Nephron progenitor cell (in vitro differentiated cells): ENCODE data around the gene ATP2B1.

Experiments used
- DNase-seq: peaks from one replicate; pipeline ENCODE4 v3.0.0; 2021
- H3K27ac Mint-ChIP-seq: 2 replicates; pipeline ENCODE4 v1.8.0; 2021; ENCODE audit warnings: mild to moderate bottlenecking, moderate library complexity, mixed read lengths
- H3K27me3 Mint-ChIP-seq: 2 replicates; pipeline ENCODE4 v1.8.0; 2021; ENCODE audit warnings: mild to moderate bottlenecking, low read depth, mixed read lengths; ENCODE audit not compliant: poor library complexity
- H3K36me3 Mint-ChIP-seq: 2 replicates; pipeline ENCODE4 v1.8.0; 2021; ENCODE audit warnings: low read depth, mixed read lengths
- H3K4me1 Mint-ChIP-seq: 2 replicates; pipeline ENCODE4 v1.8.0; 2021; ENCODE audit warnings: mixed read lengths
- H3K4me3 Mint-ChIP-seq: 2 replicates; pipeline ENCODE4 v1.8.0; 2021; ENCODE audit warnings: mild to moderate bottlenecking, moderate library complexity, mixed read lengths
- H3K9me3 Mint-ChIP-seq: 2 replicates; pipeline ENCODE4 v1.8.0; 2021; ENCODE audit warnings: mild to moderate bottlenecking, moderate library complexity, mixed read lengths
- TF ChIP-seq, protein P1 (sequence below): fragments of 200-600 bp; sonication (generic); IDR thresholded peaks from 2 replicates; pipeline ENCODE4 v1.5.0; 2021; ENCODE audit warnings: antibody characterized with exemption

The ATP2B1 gene

DNA sequence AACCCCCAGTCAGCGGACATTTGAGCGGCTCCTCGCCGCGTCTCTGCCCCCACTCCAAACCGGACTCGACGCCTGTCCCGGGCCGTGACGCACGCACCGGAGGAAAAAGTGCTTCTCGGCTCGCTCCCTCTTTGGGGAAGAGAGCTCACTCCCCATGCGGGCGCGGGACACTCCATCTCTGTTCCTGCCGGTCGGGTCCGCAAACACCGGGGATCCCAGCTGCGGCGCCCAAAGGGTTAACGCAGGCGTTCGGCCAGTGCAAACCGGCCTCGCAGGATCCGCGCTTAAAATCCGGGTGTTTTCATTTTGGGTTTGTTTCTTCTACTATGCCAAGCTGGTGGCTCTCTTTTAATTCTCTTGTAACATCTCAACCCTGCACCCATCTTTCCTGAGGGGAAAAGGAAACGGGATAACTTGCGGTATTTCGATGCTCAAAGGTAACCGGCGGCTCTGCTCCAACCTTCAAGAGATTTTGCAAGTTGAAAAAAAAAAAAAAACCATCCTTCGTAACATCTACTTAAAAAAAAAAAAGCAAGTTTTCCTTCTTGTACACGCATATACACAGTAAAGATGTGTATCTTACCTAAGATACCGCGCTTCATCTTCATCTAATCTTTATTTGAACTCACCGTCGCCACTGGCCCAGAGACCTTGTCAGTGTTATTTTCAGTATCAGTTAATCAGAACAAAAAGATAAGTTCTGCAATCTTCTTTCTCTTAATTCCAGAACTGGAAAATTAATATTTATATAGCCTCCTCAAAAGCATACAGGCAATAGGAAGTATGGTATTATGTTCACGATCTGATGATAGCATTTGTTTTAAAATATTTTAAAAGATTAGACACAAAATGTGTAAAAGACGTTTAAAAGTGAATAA lies 1.6 kb upstream of the ATP2B1 start:
- peaks cover 35% of the 10 kb centered on the region for H3K4me1 Mint-ChIP-seq
- H3K9me3 Mint-ChIP-seq, result peaks cover 18% of the 10 kb centered on the region
- DNase-seq, result peak; percentile 73
- H3K36me3 Mint-ChIP-seq, result no peaks in the 10 kb centered on the region
- TF ChIP-seq, protein P1, sequence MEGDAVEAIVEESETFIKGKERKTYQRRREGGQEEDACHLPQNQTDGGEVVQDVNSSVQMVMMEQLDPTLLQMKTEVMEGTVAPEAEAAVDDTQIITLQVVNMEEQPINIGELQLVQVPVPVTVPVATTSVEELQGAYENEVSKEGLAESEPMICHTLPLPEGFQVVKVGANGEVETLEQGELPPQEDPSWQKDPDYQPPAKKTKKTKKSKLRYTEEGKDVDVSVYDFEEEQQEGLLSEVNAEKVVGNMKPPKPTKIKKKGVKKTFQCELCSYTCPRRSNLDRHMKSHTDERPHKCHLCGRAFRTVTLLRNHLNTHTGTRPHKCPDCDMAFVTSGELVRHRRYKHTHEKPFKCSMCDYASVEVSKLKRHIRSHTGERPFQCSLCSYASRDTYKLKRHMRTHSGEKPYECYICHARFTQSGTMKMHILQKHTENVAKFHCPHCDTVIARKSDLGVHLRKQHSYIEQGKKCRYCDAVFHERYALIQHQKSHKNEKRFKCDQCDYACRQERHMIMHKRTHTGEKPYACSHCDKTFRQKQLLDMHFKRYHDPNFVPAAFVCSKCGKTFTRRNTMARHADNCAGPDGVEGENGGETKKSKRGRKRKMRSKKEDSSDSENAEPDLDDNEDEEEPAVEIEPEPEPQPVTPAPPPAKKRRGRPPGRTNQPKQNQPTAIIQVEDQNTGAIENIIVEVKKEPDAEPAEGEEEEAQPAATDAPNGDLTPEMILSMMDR, result no peak
- peak overlapping the region; percentile 37 for H3K27ac Mint-ChIP-seq
- peak overlapping the region; percentile 95 for H3K4me3 Mint-ChIP-seq
- peaks cover 33% of the 10 kb centered on the region for H3K27me3 Mint-ChIP-seq

DNA sequence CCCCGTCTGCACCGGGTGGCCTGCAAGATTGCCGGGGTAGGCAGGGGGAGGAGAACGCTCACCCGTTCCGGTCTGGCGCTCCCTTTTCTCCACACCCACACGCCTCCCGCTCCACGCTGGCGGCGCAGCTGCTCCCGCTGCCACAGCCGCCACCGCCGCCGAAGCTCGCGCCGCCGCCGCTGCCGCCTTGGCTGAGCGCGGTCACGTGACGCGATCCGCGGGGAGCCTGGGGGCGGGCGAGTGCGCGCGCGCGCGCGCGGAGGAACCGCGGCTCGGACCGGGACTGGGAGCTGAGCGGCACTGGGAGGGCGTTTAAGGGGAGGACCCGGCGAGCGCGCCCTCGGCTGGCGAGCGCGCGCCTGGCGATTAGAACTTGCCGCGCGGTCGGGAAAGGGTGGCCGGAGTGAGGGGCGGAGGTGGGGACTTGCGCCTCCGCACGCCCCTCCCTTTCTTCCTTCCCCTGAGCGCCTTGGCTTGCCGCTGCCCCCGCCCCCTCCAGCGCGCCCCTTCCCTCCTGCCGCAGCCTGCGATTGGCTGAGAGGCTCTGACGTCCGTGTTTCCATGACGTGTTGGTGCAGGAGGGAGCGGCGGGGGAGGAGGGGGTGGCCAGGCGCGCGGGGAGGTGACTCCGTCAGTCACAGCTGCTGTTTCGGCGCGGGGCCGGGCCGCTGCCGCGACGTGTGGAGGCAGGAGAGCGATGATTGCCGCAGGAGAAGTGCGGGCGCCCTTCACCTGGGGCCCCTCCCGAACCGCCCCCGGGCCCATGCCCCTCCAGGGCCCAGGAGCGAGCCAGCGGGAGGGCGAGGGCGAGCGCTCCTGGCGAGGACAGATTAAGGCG lies 738 bp upstream of the ATP2B1 start:
- peak overlapping the region; percentile 64 for H3K27ac Mint-ChIP-seq
- no peaks in the 10 kb centered on the region for H3K36me3 Mint-ChIP-seq
- peak overlapping the region; percentile 95 for H3K4me3 Mint-ChIP-seq
- DNase-seq, result peak; percentile 99
- peaks cover 42% of the 10 kb centered on the region for H3K4me1 Mint-ChIP-seq
- peaks cover 9% of the 10 kb centered on the region for H3K9me3 Mint-ChIP-seq
- H3K27me3 Mint-ChIP-seq, result peaks cover 33% of the 10 kb centered on the region
- TF ChIP-seq, protein P1, result no peak

DNA sequence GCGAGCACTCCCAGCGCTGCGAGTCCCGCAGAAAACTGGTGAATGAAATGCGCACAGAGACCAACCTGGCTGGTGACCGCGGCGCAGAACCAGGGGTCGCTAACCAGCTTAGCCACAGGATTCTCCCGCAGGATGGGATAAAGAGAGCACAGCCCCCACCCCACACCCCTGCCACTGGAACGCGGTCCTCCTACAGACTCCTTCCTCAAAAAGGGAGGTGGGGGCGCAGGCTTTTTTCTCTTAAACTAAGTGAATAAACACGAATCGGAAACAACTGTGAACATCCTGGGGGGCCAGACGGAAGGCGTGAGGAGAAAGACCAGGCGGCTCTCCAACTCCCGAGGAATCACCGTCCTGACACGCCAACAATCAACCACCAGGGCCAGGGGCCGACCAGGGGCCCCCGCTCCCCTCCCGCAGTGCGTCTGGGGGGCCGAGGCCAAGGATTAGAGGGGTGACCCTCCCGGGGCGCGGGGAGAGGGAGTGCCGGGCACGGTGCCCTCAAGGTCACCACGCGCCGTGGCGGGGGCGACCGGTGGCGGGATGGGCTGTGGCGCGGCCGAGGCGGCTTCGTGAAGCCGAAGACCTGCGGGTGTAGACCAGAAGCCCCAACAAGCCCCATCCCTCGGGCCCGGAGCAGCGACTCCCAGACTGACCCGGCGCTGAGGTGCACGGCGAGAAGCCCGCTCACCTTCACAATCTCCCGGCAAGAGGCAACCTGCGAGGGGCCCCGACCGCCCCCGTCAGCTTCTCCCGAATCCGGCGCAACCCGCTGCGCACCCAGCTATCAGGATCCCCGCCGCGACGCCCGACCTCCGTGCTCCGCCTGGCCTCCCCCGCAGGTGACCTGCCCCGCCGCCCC lies 704 bp downstream of the ATP2B1 start:
- peaks cover 54% of the 10 kb centered on the region for H3K4me1 Mint-ChIP-seq
- H3K9me3 Mint-ChIP-seq, result no peaks in the 10 kb centered on the region
- peak overlapping the region; percentile 96 for H3K4me3 Mint-ChIP-seq
- peaks cover 33% of the 10 kb centered on the region for H3K27me3 Mint-ChIP-seq
- peak overlapping the region; percentile 93 for H3K27ac Mint-ChIP-seq
- TF ChIP-seq, protein P1, result no peak
- DNase-seq, result peak; percentile 59
- H3K36me3 Mint-ChIP-seq, result no peaks in the 10 kb centered on the region

DNA sequence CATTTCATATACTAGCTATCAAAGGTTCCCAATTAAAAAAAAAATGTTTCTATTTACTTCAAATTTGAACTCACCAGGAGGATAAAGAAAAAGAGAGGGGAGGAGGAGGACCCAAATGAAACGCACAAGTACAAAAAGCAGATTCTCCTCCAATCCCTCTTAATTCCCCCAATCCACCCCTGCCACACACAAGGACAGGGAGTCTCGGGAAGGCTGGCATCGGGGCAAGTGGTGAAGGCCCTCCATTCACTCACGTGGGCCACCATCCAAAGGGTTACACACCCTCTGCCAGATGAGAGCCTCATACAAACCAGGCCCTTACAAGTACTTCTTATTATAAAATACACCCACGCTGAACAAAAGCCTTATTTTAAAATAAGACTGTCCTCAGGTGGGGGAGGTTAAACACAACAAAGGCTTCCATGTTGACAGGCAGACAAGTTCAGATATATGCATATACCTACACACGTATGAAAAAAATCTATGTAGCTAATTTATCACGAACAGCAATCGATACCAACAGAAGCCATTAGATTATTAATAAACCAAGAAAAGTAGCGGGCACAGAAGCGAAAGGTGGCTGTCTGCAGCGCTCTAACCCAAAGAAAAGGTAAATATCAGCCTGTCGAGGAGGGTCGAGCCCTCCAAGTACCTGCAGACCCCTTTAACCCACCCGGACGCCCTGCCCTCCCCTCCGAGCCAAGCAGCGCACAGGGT lies 1.5 kb downstream of the ATP2B1 start:
- no peaks in the 10 kb centered on the region for H3K36me3 Mint-ChIP-seq
- no peaks in the 10 kb centered on the region for H3K9me3 Mint-ChIP-seq
- peak overlapping the region; percentile 93 for H3K27ac Mint-ChIP-seq
- peak overlapping the region; percentile 96 for H3K4me3 Mint-ChIP-seq
- DNase-seq, result peak; percentile 10
- TF ChIP-seq, protein P1, result no peak
- H3K4me1 Mint-ChIP-seq, result peaks cover 54% of the 10 kb centered on the region
- peaks cover 30% of the 10 kb centered on the region for H3K27me3 Mint-ChIP-seq

DNA sequence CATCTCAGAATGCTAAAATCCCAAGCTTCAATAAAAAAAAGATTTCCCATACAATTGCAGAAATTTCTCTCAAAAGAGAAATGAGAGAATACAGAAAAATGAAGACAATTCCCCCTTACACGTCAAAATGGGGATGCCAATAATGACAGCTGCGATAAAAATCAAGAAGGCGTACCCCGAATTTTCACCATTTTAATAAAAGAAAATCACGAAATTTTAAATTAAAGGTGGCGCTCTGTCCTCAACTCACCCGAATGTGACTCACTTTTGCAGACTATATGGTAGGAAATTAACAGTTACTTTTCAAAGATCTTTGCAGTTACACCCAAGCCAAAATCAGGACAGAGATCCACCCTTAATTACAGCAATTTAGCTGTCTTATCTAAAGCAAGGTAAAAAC lies 2.1 kb downstream of the ATP2B1 start:
- no peak for DNase-seq
- H3K36me3 Mint-ChIP-seq, result no peaks in the 10 kb centered on the region
- peaks cover 24% of the 10 kb centered on the region for H3K27me3 Mint-ChIP-seq
- peaks cover 54% of the 10 kb centered on the region for H3K4me1 Mint-ChIP-seq
- H3K4me3 Mint-ChIP-seq, result peak overlapping the region; percentile 96
- TF ChIP-seq, protein P1, result no peak
- H3K27ac Mint-ChIP-seq, result no peak overlapping the region
- no peaks in the 10 kb centered on the region for H3K9me3 Mint-ChIP-seq
